H9 (cell line): ENCODE measurements around the gene CMTM4. TPM values are rescaled to one million over a fixed set of nuclear protein-coding genes. Genes with fewer than 3 reads are reported as not detected.

Experiments
- DNase-seq: peaks from one replicate; pipeline ENCODE4 v3.0.0-alpha.2; 2017
- H2AFZ ChIP-seq: one replicate; pipeline ENCODE4 v1.6.1; 2013; ENCODE audit warnings: mild to moderate bottlenecking, low read length, control low read depth, moderate library complexity
- H2AK5ac ChIP-seq: 2 replicates; pipeline ENCODE4 v1.6.1; 2013; ENCODE audit warnings: low read length, control low read depth, mixed read lengths; ENCODE audit not compliant: insufficient read length
- H2BK120ac ChIP-seq: one replicate; pipeline ENCODE4 v1.6.1; 2013; ENCODE audit warnings: low read depth, mild to moderate bottlenecking, low read length, control low read depth, inconsistent platforms; ENCODE audit not compliant: poor library complexity, severe bottlenecking
- H2BK12ac ChIP-seq: 2 replicates; pipeline ENCODE4 v1.6.1; 2013; ENCODE audit warnings: low read length, control low read depth, mixed read lengths, low read depth; ENCODE audit not compliant: insufficient read length
- H2BK15ac ChIP-seq: 2 replicates; pipeline ENCODE4 v1.6.1; 2013; ENCODE audit warnings: low read depth, low read length, control low read depth
- H2BK20ac ChIP-seq: one replicate; pipeline ENCODE4 v1.6.1; 2013; ENCODE audit warnings: low read depth, mild to moderate bottlenecking, low read length, control low read depth, inconsistent platforms; ENCODE audit not compliant: poor library complexity, severe bottlenecking
- H2BK5ac ChIP-seq: 2 replicates; pipeline ENCODE4 v1.6.1; 2013; ENCODE audit warnings: low read length, control low read depth, mixed read lengths; ENCODE audit not compliant: insufficient read length
- H3K14ac ChIP-seq: 2 replicates; pipeline ENCODE4 v1.6.1; 2013; ENCODE audit warnings: low read length, control low read depth; ENCODE audit not compliant: insufficient read depth
- H3K18ac ChIP-seq: 2 replicates; pipeline ENCODE4 v1.6.1; 2013; ENCODE audit warnings: low read depth, mild to moderate bottlenecking, mixed read lengths, low read length, control low read depth; ENCODE audit not compliant: insufficient read length
- H3K23ac ChIP-seq: 2 replicates; pipeline ENCODE4 v1.6.1; 2013; ENCODE audit warnings: low read length, control low read depth, mixed read lengths, low read depth; ENCODE audit not compliant: insufficient read length
- H3K23me2 ChIP-seq: 2 replicates; pipeline ENCODE4 v1.6.1; 2013; ENCODE audit warnings: low read depth, mild to moderate bottlenecking, mixed read lengths, low read length, control low read depth; ENCODE audit not compliant: insufficient read length, poor library complexity, severe bottlenecking
- H3K27ac ChIP-seq: 2 replicates; pipeline ENCODE4 v1.5.1; 2013; ENCODE audit warnings: low read length, control low read depth, mixed read lengths, low read depth; ENCODE audit not compliant: insufficient read length
- H3K27me3 ChIP-seq: 2 replicates; pipeline ENCODE4 v1.6.1; 2013; ENCODE audit warnings: low read length, control low read depth, inconsistent platforms; ENCODE audit not compliant: insufficient read depth
- H3K4ac ChIP-seq: 2 replicates; pipeline ENCODE4 v1.6.1; 2013; ENCODE audit warnings: low read depth, mild to moderate bottlenecking, control low read depth, inconsistent platforms, low read length, moderate library complexity
- H3K4me1 ChIP-seq: 2 replicates; pipeline ENCODE4 v1.6.1; 2013; ENCODE audit warnings: low read length, control low read depth, inconsistent platforms; ENCODE audit not compliant: insufficient read depth
- H3K4me2 ChIP-seq: 2 replicates; pipeline ENCODE4 v1.6.1; 2013; ENCODE audit warnings: low read length, control low read depth, mixed read lengths; ENCODE audit not compliant: insufficient read length, insufficient read depth
- H3K56ac ChIP-seq: 2 replicates; pipeline ENCODE4 v1.6.1; 2013; ENCODE audit warnings: low read depth, mild to moderate bottlenecking, mixed read lengths, low read length, control low read depth; ENCODE audit not compliant: insufficient read length
- H3K79me1 ChIP-seq: 2 replicates; pipeline ENCODE4 v1.6.1; 2013; ENCODE audit warnings: low read depth, mild to moderate bottlenecking, moderate library complexity, low read length, control low read depth, inconsistent platforms; ENCODE audit not compliant: insufficient read depth, poor library complexity, severe bottlenecking
- H3K79me2 ChIP-seq: 2 replicates; pipeline ENCODE4 v1.6.1; 2013; ENCODE audit warnings: low read length, control low read depth, inconsistent platforms; ENCODE audit not compliant: insufficient read depth
- H3K9ac ChIP-seq: 2 replicates; pipeline ENCODE4 v1.6.1; 2013; ENCODE audit warnings: low read length, control low read depth, mixed read lengths; ENCODE audit not compliant: insufficient read length; ENCODE audit errors: extremely low read depth
- H3K9me3 ChIP-seq: one replicate; pipeline ENCODE4 v1.6.1; 2013; ENCODE audit warnings: low read depth, low read length, inconsistent platforms; ENCODE audit not compliant: control insufficient read depth
- H3T11ph ChIP-seq: one replicate; pipeline ENCODE4 v1.6.1; 2013; ENCODE audit warnings: mild to moderate bottlenecking, low read length, control low read depth, inconsistent platforms
- H4K20me1 ChIP-seq: one replicate; pipeline ENCODE4 v1.6.1; 2013; ENCODE audit not compliant: control insufficient read depth, insufficient read length, insufficient read depth
- H4K5ac ChIP-seq: 2 replicates; pipeline ENCODE4 v1.6.1; 2013; ENCODE audit warnings: low read depth, mild to moderate bottlenecking, mixed read lengths, low read length, control low read depth; ENCODE audit not compliant: insufficient read length
- H4K8ac ChIP-seq: replicated peaks from 2 replicates; pipeline ENCODE4 v1.6.1; 2013; ENCODE audit warnings: low read length, control low read depth, mixed read lengths, low read depth; ENCODE audit not compliant: insufficient read length
- H4K91ac ChIP-seq: 2 replicates; pipeline ENCODE4 v1.6.1; 2013; ENCODE audit warnings: low read depth, mild to moderate bottlenecking, moderate library complexity, mixed read lengths, low read length, control low read depth; ENCODE audit not compliant: insufficient read length
- H3K27ac Mint-ChIP-seq, 3 experiments: 2 replicates in 2 of 3; 3 replicates in 1 of 3; pipeline ENCODE4 v1.8.0; 2020 to 2021; ENCODE audit warnings: mixed read lengths in 3 of 3, mild to moderate bottlenecking in 1 of 3, moderate library complexity in 1 of 3
- H3K27me3 Mint-ChIP-seq: 2 replicates; pipeline ENCODE4 v1.8.0; 2021; ENCODE audit warnings: low read depth, mild to moderate bottlenecking, moderate library complexity, mixed read lengths
- H3K36me3 Mint-ChIP-seq, 3 experiments: 2 replicates in 2 of 3; 3 replicates in 1 of 3; pipeline ENCODE4 v1.8.0; 2020 to 2021; ENCODE audit warnings: low read depth in 3 of 3, mixed read lengths in 3 of 3; ENCODE audit not compliant: insufficient read depth in 1 of 3
- H3K4me1 Mint-ChIP-seq, 2 experiments: 2 replicates each; pipeline ENCODE4 v1.8.0; 2020; ENCODE audit warnings: mixed read lengths in 2 of 2
- H3K4me3 Mint-ChIP-seq, 2 experiments: 2 replicates in 1 of 2; 3 replicates in 1 of 2; pipeline ENCODE4 v1.8.0; 2020 to 2021; ENCODE audit warnings: mild to moderate bottlenecking in 2 of 2, mixed read lengths in 2 of 2, moderate library complexity in 1 of 2
- H3K9me3 Mint-ChIP-seq, 2 experiments: 2 replicates in 1 of 2; 3 replicates in 1 of 2; pipeline ENCODE4 v1.8.0; 2020; ENCODE audit warnings: mild to moderate bottlenecking in 2 of 2, mixed read lengths in 2 of 2, moderate library complexity in 1 of 2
- CTCF ChIP-seq: fragments of 200-600 bp; sonication (generic); conservative IDR thresholded peaks from 3 replicates; pipeline ENCODE4 v1.8.0; 2021; ENCODE audit warnings: antibody characterized with exemption, mild to moderate bottlenecking
- WGBS: extraction: QIAGEN DNeasy Blood & Tissue Kit; methylation state at CpG from one replicate; pipeline ENCODE4 v1.1.7; 2013; ENCODE audit warnings: missing lambda C conversion rate, low lambda C conversion rate, mixed read lengths; ENCODE audit not compliant: insufficient read length; ENCODE audit errors: extremely low coverage; 5-methylcytosine and 5-hydroxymethylcytosine counted together
- total RNA-seq: library from RNA; stranded (reverse); gene quantifications from 2 replicates; pipeline ENCODE4 v1.2.1, GENCODE V29; 2021

CMTM4 gene
- total RNA-seq, 1 experiment from 2014 or later: 40.5 TPM

DNA sequence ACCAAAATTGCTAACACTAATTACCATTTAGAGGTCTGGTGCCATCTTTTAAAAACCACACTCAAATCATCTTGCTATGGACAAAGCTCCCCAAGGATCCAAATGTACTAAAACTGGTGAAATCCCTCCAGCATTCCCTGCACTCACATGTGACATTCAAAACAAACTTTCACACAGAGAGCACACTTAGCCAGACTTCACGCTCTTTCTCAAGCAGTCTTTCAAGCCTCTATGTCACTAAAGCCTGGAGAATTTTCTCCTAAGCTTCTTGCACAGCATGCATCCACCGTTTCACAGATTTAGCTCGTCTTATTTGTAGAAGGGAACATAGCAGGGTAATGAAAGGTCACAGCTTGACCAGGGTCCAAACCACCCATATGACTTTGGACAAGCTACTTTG, 72.8 kb downstream of the CMTM4 start:
- H2BK120ac ChIP-seq: no peak overlapping the region
- TF ChIP-seq CTCF: no peak
- H3K4me1 ChIP-seq: no peaks in the 10 kb centered on the region
- DNase-seq: no peak
- H3K27ac Mint-ChIP-seq: peak overlapping the region in 1 of 3 experiments; percentile 11; a peak in 2 of 7 replicates
- H3K27me3 ChIP-seq: no peaks in the 10 kb centered on the region
- WGBS: no CpG with 5 or more reads among the region's 3 CpGs
- H3K27ac ChIP-seq: no peak overlapping the region
- peaks cover 15 to 43% (median 43%) of the 10 kb centered on the region in 3 experiments; a peak in 6 of 7 replicates for H3K36me3 Mint-ChIP-seq
- H2AFZ ChIP-seq: no peak overlapping the region
- no peaks in the 10 kb centered on the region for H3K79me1 ChIP-seq
- H3K14ac ChIP-seq: no peak overlapping the region
- H3K56ac ChIP-seq: no peak overlapping the region
- no peaks in the 10 kb centered on the region for H3K79me2 ChIP-seq
- H3K23me2 ChIP-seq: no peaks in the 10 kb centered on the region
- H3K4me2 ChIP-seq: no peak overlapping the region
- H4K5ac ChIP-seq: no peak overlapping the region
- no peaks in the 10 kb centered on the region for H3K9me3 Mint-ChIP-seq
- H3K9ac ChIP-seq: no peak overlapping the region
- H4K20me1 ChIP-seq: no peaks in the 10 kb centered on the region
- no peak overlapping the region for H4K91ac ChIP-seq
- H2BK15ac ChIP-seq: no peak overlapping the region
- H2AK5ac ChIP-seq: no peak overlapping the region
- H4K8ac ChIP-seq: no peak overlapping the region
- H3T11ph ChIP-seq: no peak overlapping the region
- no peak overlapping the region for H3K18ac ChIP-seq
- no peak overlapping the region for H2BK20ac ChIP-seq
- no peak overlapping the region for H2BK5ac ChIP-seq
- H3K23ac ChIP-seq: no peak overlapping the region
- H3K27me3 Mint-ChIP-seq: no peaks in the 10 kb centered on the region
- no peak overlapping the region for H3K4ac ChIP-seq
- H3K4me1 Mint-ChIP-seq: peaks cover 17 to 19% of the 10 kb centered on the region in 2 experiments
- no peak overlapping the region for H3K4me3 Mint-ChIP-seq
- H3K9me3 ChIP-seq: no peaks in the 10 kb centered on the region
- H2BK12ac ChIP-seq: no peak overlapping the region
